ENCODE data around the gene ABTB2. TPM values are rescaled to one million over a fixed set of nuclear protein-coding genes. Genes with fewer than 3 reads are reported as not detected.
A peak's percentile ranks its signal among the peaks of the same experiment; 100 is the strongest.

Gene ABTB2
- total and polyA plus RNA-seq, 9 of the 15 experiments (the other 6 are each of a cell fraction or from before 2014, with no cell fraction given): 0.03 to 0.18 (median 0.12) TPM; not detected in 2

DNA sequence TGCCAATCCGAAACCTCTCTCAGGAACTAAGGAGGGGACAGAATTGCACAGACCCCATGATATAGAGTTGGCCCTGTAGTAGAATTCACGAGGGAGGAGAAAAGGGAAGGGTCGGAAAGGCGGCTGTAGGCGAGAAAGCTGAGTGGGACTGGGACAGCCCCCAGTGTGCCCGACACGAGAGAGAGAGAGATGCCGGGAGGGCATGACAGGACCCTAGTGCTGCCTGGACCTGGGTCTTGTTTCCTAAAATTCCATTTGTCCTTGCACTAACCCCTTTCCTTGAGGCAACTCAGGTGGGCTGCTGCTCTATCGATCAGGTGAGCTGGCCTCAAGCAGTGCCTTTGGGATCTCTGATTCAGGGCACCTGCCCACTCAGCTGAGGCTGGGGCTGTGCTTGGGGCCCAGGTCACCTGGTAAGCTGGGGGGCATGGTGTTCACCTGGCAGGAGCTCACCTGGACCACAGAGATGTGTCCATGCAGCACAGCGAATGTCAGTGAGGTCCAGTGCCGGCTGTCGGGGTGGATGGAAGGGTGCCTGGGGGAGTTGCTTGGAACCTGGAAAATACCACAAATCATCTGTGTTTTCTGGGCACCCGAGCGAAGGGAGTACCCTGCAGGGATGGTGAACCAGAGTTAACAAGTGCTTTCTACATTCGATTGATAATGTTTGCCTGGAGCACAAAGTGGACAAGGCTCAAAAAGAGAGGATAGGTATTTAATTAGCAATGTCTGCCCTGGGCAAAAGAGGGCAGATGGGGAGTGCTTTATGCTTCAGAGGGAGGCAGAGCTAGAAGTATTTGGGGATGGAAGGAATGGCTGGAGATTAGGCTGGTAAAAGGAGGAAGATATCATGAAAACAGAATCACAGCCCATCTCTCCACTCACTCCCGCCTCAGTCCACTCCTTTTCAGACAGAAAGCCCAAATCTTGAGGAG lies 190.7 kb downstream of the ABTB2 start (continued):
- no peak for TF ChIP-seq ZNF3 (CRISPR knock-in tag; IDR thresholded peaks at IDR 0.05)
- TF ChIP-seq ZBTB17 (CRISPR knock-in tag; IDR thresholded peaks at IDR 0.05): peak; percentile 96
- TF ChIP-seq, protein P1, sequence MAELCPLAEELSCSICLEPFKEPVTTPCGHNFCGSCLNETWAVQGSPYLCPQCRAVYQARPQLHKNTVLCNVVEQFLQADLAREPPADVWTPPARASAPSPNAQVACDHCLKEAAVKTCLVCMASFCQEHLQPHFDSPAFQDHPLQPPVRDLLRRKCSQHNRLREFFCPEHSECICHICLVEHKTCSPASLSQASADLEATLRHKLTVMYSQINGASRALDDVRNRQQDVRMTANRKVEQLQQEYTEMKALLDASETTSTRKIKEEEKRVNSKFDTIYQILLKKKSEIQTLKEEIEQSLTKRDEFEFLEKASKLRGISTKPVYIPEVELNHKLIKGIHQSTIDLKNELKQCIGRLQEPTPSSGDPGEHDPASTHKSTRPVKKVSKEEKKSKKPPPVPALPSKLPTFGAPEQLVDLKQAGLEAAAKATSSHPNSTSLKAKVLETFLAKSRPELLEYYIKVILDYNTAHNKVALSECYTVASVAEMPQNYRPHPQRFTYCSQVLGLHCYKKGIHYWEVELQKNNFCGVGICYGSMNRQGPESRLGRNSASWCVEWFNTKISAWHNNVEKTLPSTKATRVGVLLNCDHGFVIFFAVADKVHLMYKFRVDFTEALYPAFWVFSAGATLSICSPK (IDR thresholded peaks at IDR 0.05; ENCODE audit: borderline replicate concordance): no peak
- TF ChIP-seq, protein P2, sequence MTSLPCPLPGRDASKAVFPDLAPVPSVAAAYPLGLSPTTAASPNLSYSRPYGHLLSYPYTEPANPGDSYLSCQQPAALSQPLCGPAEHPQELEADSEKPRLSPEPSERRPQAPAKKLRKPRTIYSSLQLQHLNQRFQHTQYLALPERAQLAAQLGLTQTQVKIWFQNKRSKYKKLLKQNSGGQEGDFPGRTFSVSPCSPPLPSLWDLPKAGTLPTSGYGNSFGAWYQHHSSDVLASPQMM (CRISPR knock-in tag; IDR thresholded peaks at IDR 0.05): no peak
- no peak for TF ChIP-seq GABPA (tag; conservative IDR thresholded peaks at IDR 0.05; ENCODE audit: low read depth)
- TF ChIP-seq MTF1 (CRISPR knock-in tag; IDR thresholded peaks at IDR 0.05; ENCODE audit: borderline replicate concordance): no peak
- TF ChIP-seq, protein P3, sequence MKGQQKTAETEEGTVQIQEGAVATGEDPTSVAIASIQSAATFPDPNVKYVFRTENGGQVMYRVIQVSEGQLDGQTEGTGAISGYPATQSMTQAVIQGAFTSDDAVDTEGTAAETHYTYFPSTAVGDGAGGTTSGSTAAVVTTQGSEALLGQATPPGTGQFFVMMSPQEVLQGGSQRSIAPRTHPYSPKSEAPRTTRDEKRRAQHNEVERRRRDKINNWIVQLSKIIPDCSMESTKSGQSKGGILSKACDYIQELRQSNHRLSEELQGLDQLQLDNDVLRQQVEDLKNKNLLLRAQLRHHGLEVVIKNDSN (CRISPR knock-in tag; IDR thresholded peaks at IDR 0.05): no peak
- TF ChIP-seq HOXB6 (CRISPR knock-in tag; IDR thresholded peaks at IDR 0.05; ENCODE audit: borderline replicate concordance): no peak
- TF ChIP-seq NELFE (IDR thresholded peaks at IDR 0.05; ENCODE audit: insufficient read depth, insufficient read length): no peak
- TF ChIP-seq, protein P4, sequence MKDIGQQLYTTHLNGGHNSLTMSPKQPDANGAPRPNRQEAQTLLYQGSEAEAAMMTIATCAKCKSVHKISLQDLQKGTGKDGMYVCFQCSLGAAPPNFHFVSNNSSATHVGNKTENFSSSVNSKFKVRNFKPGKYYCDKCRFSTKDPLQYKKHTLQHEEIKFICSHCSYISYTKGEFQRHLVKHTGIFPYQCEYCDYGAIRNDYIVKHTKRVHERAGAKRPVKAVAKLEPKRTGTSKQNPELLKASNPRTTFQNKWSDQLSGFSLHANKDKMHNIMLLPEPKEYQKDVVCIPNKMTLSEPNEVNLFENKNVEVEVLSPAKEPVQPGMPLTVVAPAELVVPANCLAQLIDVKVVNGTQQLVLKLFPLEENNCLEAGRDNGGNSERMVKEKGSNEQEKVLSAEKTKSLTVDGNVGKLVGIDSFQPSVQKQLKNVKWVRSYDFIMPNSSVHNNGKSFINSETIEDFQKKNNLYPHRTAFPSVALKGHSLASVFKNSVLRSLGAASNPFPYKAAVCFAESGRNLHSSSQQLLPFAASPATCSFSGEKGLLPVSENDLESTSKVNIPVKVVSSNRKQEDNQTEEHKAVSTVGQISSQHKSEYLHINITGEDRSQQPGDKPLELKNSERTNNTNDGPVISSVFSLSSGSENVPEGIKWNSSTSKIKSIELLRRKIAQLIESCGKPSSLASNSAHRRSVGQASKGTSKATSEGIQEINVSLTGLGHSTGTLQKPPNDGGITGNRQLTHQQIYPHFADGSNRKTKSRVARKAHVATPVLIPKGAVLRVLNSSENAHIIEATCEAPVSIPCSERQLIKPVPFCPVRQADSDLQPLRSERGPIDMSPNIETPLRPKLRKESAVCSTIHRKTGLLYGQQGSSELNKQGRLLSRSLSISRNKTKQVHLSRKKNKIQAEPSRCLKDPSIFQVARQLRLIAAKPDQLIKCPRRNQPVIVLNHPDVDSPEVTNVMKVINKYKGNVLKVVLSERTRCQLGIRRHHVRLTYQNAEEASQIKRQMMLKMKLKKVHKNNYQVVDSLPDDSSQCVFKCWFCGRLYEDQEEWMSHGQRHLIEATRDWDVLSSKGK (CRISPR knock-in tag; IDR thresholded peaks at IDR 0.05): no peak
- no peak for TF ChIP-seq ZSCAN32 (CRISPR knock-in tag; IDR thresholded peaks at IDR 0.05)
- TF ChIP-seq, protein P5, sequence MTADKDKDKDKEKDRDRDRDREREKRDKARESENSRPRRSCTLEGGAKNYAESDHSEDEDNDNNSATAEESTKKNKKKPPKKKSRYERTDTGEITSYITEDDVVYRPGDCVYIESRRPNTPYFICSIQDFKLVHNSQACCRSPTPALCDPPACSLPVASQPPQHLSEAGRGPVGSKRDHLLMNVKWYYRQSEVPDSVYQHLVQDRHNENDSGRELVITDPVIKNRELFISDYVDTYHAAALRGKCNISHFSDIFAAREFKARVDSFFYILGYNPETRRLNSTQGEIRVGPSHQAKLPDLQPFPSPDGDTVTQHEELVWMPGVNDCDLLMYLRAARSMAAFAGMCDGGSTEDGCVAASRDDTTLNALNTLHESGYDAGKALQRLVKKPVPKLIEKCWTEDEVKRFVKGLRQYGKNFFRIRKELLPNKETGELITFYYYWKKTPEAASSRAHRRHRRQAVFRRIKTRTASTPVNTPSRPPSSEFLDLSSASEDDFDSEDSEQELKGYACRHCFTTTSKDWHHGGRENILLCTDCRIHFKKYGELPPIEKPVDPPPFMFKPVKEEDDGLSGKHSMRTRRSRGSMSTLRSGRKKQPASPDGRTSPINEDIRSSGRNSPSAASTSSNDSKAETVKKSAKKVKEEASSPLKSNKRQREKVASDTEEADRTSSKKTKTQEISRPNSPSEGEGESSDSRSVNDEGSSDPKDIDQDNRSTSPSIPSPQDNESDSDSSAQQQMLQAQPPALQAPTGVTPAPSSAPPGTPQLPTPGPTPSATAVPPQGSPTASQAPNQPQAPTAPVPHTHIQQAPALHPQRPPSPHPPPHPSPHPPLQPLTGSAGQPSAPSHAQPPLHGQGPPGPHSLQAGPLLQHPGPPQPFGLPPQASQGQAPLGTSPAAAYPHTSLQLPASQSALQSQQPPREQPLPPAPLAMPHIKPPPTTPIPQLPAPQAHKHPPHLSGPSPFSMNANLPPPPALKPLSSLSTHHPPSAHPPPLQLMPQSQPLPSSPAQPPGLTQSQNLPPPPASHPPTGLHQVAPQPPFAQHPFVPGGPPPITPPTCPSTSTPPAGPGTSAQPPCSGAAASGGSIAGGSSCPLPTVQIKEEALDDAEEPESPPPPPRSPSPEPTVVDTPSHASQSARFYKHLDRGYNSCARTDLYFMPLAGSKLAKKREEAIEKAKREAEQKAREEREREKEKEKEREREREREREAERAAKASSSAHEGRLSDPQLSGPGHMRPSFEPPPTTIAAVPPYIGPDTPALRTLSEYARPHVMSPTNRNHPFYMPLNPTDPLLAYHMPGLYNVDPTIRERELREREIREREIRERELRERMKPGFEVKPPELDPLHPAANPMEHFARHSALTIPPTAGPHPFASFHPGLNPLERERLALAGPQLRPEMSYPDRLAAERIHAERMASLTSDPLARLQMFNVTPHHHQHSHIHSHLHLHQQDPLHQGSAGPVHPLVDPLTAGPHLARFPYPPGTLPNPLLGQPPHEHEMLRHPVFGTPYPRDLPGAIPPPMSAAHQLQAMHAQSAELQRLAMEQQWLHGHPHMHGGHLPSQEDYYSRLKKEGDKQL (CRISPR knock-in tag; IDR thresholded peaks at IDR 0.05; ENCODE audit: borderline replicate concordance): no peak
- no peak for TF ChIP-seq ZNF79 (CRISPR knock-in tag; IDR thresholded peaks at IDR 0.05; ENCODE audit: low read depth)
- TF ChIP-seq PCBP2 (IDR thresholded peaks at IDR 0.05; ENCODE audit: low read depth, low read length, poor library complexity, severe bottlenecking): no peak

All from K562 (cell line).